Measurements from ENCODE around the gene SORCS2.

The SORCS2 gene

DNA sequence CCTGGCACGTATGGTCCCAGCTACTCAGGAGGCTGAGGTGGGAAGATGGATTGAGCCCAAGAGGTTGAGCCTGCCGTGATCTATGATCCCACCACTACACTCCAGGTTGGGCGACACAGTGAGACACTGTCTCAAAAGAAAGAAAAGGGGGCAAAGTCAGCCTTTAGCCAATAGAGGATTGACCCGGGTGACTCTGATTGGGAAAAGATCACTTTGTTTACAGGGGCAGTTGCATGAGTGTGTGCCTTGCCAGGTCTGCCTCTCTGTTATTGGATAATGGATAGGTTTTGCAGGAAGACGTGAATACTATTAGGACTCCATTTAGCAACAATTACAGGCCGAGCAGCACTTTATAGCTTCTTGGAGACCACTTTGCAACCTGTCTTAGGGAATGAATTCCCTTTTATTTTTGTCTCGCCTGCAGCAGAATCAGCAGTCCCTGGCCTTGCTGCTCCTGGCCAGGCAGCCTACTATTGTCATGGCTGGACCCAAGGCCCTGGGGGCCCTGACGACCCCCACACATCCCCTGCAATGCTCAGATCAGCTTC lies 345.6 kb downstream of the SORCS2 start:
- DNase-seq (ENCODE audit: low read depth in 1 of 2, low spot score in 1 of 2) = no peak
- TF ChIP-seq JUND (IDR thresholded peaks at IDR 0.05; ENCODE audit: low read depth) = no peak
- in situ Hi-C loops (cut with HindIII; ENCODE audit: low pct_unique_long_range_greater_than_20kb, low sequenced_read_pairs) = no loop called here

DNA sequence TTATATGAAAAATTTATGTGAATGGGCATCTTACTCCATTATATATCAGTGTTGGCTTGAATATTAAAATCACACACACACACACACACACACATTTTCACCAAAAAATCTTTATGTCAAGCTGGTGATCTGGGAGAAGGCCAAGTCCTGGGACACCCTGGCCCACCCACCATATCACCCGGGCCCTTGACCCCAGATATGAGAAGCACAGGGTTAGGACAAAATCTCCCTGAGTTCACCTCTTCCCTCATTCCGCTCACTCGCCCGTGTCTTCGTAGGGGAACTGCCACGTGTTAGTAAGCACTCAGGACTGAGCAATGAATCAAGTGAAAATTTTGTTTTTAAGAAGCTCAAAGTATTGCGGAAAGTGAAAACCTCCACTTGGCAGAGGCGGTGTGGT lies 346.2 kb downstream of the SORCS2 start:
- DNase-seq (ENCODE audit: low read depth in 1 of 2, low spot score in 1 of 2) = no peak
- no peak for TF ChIP-seq JUND (IDR thresholded peaks at IDR 0.05; ENCODE audit: low read depth)
- in situ Hi-C loops (cut with HindIII; ENCODE audit: low pct_unique_long_range_greater_than_20kb, low sequenced_read_pairs) = no loop called here

- TF ChIP-seq JUND (IDR thresholded peaks at IDR 0.05; ENCODE audit: low read depth) = no peak
- DNase-seq (ENCODE audit: low read depth in 1 of 2, low spot score in 1 of 2) = no peak
Measured at GRCh38 chr4:7539186-7539585, 346.8 kb downstream of the SORCS2 start.

GRCh38 chr4:7539659-7540058 lies 347.3 kb downstream of the SORCS2 start:
- in situ Hi-C loops (cut with HindIII; ENCODE audit: low pct_unique_long_range_greater_than_20kb, low sequenced_read_pairs) = no loop called here
- DNase-seq (ENCODE audit: low read depth in 1 of 2, low spot score in 1 of 2) = peak in 1 of 2 experiments; percentile 73
- TF ChIP-seq JUND (IDR thresholded peaks at IDR 0.05; ENCODE audit: low read depth) = no peak

More at GRCh38 chr4:7539186-7539585, 346.8 kb downstream of the SORCS2 start:
- in situ Hi-C loops (cut with HindIII; ENCODE audit: low pct_unique_long_range_greater_than_20kb, low sequenced_read_pairs) = no loop called here

DNA sequence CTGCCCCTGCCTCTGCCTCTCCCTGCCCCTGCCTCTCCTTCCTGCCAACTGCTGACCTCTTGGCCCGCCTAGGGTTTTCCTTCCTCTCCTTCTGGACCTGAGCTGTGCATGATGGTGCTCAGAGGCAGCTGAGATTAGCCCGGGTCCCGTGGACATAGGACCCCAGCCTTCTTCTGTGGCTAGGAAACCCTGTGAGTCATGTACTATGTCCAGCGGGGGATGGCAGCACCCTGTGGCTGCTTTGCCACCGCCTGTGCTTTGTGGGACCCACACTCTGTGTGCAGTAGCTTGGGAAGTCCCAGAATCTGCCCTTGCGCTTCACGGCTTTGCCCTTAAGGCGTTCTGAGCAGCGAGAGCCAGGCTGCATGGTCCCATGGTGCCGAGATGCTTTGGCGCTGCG lies 347.9 kb downstream of the SORCS2 start:
- in situ Hi-C loops (cut with HindIII; ENCODE audit: low pct_unique_long_range_greater_than_20kb, low sequenced_read_pairs) = no loop called here
- TF ChIP-seq JUND (IDR thresholded peaks at IDR 0.05; ENCODE audit: low read depth) = no peak
- DNase-seq (ENCODE audit: low read depth in 1 of 2, low spot score in 1 of 2) = no peak

GRCh38 chr4:7540654-7541413 lies 348.5 kb downstream of the SORCS2 start:
- no peak for TF ChIP-seq JUND (IDR thresholded peaks at IDR 0.05; ENCODE audit: low read depth)
- DNase-seq (ENCODE audit: low read depth in 1 of 2, low spot score in 1 of 2) = no peak
- in situ Hi-C loops (cut with HindIII; ENCODE audit: low pct_unique_long_range_greater_than_20kb, low sequenced_read_pairs) = no loop called here

DNA sequence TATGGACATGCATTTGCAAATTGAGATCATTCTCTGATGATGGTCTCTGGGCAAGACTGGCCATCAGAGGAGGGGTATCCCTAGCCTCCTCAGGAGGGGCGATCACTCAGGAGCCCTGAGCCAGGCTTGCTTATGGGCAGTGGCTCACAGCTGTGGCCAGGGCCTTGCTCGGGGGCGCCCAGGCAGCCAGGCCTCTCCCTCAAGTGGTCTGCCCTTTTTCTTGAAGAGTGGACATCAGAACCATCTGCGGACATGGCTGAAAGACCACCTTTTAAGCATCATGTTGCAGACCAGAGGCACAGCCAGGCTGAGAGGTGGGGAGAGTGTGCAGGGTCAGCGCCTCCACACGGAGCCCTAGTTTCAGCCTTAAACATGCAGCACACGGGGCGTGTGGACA lies 349.1 kb downstream of the SORCS2 start:
- TF ChIP-seq JUND (IDR thresholded peaks at IDR 0.05; ENCODE audit: low read depth) = no peak
- in situ Hi-C loops (cut with HindIII; ENCODE audit: low pct_unique_long_range_greater_than_20kb, low sequenced_read_pairs) = no loop called here

GRCh38 chr4:7542781-7543180 lies 350.4 kb downstream of the SORCS2 start:
- in situ Hi-C loops (cut with HindIII; ENCODE audit: low pct_unique_long_range_greater_than_20kb, low sequenced_read_pairs) = no loop called here

More for the DNA sequence above, 349.1 kb downstream of the SORCS2 start:
- DNase-seq (ENCODE audit: low read depth in 1 of 2, low spot score in 1 of 2) = no peak

DNA sequence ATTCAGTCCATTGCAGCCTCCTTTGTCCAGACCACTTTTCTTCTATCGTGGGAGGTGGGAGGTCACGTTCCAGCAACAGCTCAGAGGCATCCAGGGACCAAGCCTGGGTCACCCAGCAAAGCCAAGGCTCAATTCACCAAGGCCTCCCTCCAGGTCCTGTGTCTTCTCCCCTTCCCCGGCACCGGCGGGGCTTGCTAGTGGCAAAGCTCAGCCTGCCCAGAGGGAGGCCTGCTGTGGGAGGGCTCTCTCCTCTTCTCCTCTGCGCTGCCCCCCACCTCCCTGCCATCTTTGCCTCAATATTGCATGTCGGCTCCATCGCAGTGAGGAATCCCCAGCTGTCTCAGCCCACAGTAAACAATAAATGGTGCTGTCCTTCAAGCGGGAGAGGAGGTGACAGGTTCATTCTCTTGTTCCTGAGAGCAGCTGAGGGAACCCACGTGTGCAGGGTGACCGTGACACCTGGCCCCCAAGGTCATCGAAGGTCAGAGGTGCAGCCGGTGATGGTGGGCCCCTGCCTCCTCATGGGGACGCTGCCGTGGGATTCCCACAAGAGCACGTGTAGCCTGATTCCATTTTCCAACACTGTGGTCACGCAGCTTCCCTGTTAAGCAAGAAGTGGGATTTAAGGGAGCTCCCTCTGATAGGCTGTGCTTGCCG lies 353.9 kb downstream of the SORCS2 start:
- in situ Hi-C loops (cut with HindIII; ENCODE audit: low pct_unique_long_range_greater_than_20kb, low sequenced_read_pairs) = no loop called here
- TF ChIP-seq JUND (IDR thresholded peaks at IDR 0.05; ENCODE audit: low read depth) = no peak
- no peak for DNase-seq (ENCODE audit: low read depth in 1 of 2, low spot score in 1 of 2)

More at GRCh38 chr4:7542781-7543180, 350.4 kb downstream of the SORCS2 start:
- DNase-seq (ENCODE audit: low read depth in 1 of 2, low spot score in 1 of 2) = no peak
- TF ChIP-seq JUND (IDR thresholded peaks at IDR 0.05; ENCODE audit: low read depth) = no peak

- TF ChIP-seq JUND (IDR thresholded peaks at IDR 0.05; ENCODE audit: low read depth) = no peak
Measured at GRCh38 chr4:7546809-7547367, 354.6 kb downstream of the SORCS2 start.

GRCh38 chr4:7547368-7548040 lies 355.2 kb downstream of the SORCS2 start:
- in situ Hi-C loops (cut with HindIII; ENCODE audit: low pct_unique_long_range_greater_than_20kb, low sequenced_read_pairs) = no loop called here
- no peak for TF ChIP-seq JUND (IDR thresholded peaks at IDR 0.05; ENCODE audit: low read depth)
- no peak for DNase-seq (ENCODE audit: low read depth in 1 of 2, low spot score in 1 of 2)

More at GRCh38 chr4:7546809-7547367, 354.6 kb downstream of the SORCS2 start:
- in situ Hi-C loops (cut with HindIII; ENCODE audit: low pct_unique_long_range_greater_than_20kb, low sequenced_read_pairs) = no loop called here
- no peak for DNase-seq (ENCODE audit: low read depth in 1 of 2, low spot score in 1 of 2)

GRCh38 chr4:7549866-7550265 lies 357.5 kb downstream of the SORCS2 start:
- DNase-seq (ENCODE audit: low read depth in 1 of 2, low spot score in 1 of 2) = no peak
- in situ Hi-C loops (cut with HindIII; ENCODE audit: low pct_unique_long_range_greater_than_20kb, low sequenced_read_pairs) = no loop called here
- no peak for TF ChIP-seq JUND (IDR thresholded peaks at IDR 0.05; ENCODE audit: low read depth)

Data from T47D (cell line).